Stimulated activated CD4-positive, alpha-beta T cell treated with anti-CD3 and anti-CD28 coated beads, TNF-alpha, amount 100 ng/mL, for 24 hours (primary cell): ENCODE data around the gene ZNF600.
"Not testable (repeated sequence)": the region's sequence is repeated elsewhere in the genome, so short reads cannot be mapped to it uniquely, and the experiment has no call there.

ENCODE experiments used
- DNase-seq, 3 experiments: peaks; one replicate each; pipeline ENCODE4 v3.0.0-alpha.2; 2020; ENCODE audit warnings: low read depth in 3 of 3

ZNF600 gene

DNA sequence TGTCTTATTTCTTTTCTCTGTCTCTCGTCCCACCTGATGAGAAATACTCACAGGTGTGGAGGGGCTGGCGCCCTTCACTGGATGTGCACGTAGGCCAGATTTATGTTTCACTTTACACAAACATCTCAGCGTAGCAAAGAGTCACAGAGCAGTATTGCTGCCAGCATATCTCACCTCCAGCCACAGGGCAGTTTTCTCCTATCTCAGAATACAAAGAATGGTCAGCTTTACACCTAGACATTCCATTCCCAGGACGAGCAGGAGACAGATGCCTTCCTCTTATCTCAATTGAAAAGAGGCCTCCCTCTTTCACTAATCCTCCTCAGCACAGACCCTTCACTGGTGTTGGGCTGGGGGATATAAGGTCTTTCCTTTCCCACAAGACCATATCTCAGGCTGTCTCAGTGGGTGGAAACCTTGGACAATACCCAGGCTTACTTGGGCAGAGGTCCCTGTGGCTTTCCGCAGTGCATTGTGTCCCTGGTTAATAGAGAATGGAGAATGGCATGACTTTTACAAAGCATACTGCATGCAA lies 44.6 kb downstream of the ZNF600 start:
- no peak for DNase-seq

DNA sequence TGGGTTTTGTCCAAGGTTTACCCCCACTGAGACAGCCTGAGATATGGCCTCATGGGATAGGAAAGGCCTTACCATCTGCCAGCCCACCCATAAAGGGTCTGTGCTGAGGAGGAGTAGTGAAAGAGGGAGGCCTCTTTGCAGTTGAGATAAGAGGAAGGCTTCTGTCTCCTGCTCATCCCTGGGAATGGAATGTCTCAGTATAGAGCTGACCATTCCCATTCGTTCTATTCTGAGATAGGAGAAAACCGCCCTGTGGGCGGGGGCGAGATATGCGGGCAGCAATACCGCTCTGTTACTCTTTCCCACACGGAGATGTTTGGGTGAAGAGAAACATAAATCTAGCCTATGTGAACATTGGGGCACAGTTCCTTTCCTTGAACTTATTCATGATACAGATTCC lies 45.2 kb downstream of the ZNF600 start:
- DNase-seq = not testable (repeated sequence)

DNA sequence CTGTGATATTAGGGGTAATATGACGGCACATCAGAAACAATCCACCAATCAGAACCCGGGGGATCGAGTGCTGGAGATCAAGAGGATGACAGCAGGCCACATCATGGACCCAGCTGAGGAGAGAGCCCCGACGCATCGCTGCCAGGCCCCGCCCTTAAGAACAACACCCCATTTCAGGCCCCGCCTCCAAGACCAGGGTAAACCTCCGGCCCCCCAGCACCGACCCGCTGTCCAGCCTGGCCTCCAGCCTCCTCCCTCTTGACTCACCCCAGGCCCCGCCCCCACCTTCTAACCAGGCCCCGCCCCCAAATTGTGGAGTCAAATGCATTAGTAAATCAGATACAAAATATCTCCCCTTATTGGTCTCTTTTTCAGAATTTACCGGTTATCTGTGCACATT lies 47.0 kb downstream of the ZNF600 start:
- DNase-seq = no peak

DNA sequence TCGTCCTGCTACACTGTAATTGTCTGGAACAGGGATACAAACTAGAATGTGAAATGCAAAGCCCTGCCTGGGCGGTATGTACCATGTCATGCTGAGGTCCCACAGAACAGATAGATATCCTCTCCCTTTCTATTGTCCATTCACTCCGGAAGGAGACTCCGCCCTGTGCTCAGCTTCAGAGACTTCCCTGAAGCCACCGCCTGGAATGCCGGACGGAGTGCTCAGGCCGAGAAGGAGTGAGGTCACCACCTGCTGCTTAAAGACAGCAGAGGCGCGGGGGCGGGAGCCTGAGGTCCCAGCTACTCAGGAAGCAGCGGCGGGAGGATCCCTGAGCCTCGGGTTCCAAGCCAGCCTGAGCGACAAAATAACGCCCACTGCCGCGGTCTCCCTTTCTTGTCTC lies 50.9 kb downstream of the ZNF600 start:
- DNase-seq = no peak

DNA sequence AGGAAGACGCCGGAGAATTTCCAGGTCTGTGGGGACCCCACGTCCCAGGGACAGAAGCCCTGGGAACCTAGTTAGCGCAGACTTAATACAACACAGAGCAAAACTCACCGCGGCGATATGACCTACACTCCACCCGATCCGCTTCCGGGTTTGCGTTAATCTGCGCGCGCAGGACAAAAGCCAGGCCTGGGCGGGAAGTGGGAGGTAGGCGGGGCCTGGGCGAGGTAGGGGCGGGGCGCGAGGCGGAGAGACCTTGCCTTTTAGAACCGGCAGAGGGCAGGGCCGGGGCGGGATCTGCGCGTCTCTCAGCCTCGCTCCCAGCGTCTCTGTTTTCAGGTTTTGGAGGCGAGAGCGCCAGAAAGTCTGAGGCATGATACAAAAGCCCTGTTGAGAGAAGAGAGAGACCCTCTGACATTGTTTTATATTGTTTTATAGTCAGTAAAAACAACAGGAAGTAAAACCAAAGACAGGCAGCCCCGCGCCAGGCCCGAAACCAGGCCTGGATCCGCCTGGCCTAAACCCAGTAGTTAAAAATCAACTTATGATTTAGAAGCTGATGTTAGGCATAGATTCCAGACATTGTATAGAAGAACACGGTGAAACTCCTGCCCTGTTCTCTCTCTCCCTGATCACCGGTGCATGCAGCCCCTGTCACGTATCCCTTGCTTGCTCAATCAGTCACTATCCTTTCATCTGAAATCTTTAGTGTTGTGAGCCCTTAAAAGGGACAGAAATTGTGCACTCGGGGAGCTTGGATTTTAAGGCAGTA lies 51.5 kb downstream of the ZNF600 start, which contains the start of gene ZNF611:
TSS of gene ZNF611 (minus strand) at position 152 of the 769 bp plus-strand sequence. CDS start 19,150 bp downstream, outside the sequence.
- DNase-seq = peak; percentile 98 to 100 (median 98)

DNA sequence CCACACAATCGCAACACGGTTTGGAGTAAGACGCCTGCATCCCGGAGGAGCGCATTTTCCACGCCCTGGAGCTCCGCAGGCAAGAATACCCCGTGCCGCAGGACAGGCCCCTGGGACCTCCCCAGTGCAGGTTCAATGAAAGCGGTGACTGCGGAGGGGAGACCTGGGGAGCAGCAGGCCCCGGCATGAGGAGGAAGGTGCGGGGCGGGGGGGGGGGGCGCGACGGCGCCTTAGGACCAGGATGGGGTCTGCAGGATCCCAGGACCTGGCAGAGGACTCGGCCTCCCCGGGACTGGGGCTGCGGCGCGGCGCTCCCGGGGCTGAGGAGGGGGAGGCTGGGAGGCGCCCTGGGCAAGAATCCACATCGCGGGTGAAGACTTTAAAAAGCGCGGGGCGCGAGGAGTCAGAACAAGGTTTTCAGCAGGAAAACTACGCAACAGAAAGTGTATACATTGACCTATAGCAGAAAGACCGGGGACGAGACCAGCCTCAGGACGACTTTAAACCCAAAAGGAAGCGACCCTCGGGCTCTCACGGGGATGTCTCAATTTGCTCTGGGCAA lies 52.2 kb downstream of the ZNF600 start:
- DNase-seq = peak in 2 of 3 experiments; percentile 7 to 11

DNA sequence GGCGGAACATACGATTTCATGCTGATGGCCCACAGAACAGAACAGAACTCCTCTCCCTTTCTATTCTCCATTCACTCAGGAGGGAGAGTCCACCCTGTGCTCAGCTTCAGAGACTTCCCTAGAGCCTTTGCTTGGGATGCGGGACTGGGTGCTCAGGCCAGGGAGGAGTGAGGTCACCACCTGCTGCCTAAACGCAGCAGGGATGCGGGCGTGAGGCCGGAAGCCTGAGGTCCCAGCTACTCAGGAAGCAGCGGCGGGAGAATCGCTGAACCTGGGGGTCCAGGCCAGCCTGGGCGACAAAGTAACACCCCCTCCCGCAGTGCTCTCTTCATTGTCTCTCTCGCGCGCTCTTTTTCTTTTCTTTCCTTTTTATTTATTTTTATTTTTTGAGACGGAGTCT lies 60.5 kb downstream of the ZNF600 start:
- not testable (repeated sequence) for DNase-seq

DNA sequence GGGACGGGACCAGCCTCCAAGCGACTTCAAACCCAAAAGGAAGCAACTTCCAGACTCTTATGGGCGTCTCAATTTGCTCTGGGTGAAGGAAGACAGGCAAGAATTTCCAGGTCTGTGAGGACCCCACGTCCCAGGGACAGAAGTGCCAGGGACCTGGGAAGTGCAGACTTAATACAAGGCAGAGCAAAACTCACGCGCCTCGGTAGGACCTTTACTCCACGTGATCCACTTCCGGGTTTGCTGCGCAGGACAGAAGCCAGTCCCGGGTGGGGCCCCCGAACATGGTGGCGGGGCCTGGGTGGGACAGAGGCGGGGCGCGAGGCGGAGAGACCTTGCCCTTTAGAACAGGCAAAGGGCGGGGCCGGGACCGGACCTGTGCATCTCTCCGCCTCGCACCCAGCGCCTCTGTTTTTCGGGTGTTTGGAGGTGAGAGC lies 61.0 kb downstream of the ZNF600 start:
- DNase-seq = no peak

DNA sequence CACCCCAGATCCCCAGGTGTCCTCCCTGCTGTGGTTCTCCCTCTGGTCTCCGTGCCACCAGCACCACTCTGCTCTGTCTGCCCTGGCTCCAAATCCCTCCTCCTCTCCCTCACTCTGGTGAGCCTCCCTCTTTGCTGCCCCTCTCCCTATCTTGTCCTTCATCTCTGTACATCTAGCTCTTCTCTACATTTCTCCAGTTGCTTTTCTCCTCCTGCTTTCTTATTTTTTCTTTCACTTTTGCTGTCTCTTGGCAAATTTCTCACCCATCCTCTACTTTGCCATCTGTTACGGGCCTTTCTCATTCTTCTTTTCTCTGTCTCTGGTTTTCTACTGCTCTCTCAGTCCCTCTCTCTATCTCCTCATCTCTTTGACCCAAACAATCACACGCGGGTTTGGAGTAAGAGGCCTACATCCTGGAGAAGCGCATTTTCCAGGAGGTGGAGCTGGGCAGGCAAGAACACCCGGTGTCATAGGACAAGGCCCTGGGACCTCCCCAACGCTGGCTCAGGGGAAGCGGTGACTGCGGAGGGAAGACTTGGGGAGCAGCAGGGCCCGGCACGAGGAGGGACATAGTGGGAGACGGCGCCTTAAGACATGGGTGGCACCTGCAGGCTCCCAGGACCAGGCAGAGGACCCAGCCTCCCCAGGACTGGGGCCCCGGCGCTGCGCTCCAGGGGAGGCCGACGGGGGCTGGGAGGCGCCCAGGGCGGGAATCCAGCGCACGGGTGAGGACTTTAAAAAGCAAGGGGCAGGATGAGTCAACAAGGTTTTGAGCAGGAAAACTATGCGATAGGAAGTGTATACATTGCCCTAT lies 61.7 kb downstream of the ZNF600 start:
- no peak for DNase-seq

DNA sequence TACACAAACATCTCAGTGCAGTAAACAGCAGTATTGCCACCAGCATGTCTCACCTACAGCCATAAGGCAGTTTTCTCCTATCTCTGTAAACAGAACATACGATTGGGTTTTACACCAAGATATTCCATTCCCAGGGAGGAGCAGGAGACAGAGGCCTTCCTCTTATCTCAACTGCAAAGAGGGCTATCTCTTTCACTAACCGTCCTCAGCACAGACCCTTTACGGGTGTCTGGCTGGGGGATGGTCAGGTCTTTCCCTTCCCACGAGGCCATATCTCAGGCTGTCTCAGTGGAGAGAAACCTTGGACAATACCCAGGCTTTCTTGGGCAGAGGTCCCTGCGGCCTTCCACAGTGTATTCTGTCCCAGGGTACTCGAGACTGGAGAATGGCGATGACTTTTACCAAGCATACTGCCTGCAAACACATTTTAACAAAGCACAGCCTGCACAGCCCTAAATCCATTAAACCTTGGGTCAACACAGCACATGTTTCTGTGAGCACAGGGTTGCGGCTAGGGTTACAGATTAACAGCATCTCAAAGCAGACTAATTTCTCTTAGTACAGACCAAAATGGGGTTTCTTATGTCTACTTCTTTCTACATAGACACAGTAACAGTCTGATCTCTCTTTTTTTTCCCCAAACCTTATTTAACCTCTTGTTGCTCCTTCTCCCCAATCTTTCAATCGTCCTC lies 62.5 kb downstream of the ZNF600 start:
- DNase-seq = not testable (repeated sequence)

DNA sequence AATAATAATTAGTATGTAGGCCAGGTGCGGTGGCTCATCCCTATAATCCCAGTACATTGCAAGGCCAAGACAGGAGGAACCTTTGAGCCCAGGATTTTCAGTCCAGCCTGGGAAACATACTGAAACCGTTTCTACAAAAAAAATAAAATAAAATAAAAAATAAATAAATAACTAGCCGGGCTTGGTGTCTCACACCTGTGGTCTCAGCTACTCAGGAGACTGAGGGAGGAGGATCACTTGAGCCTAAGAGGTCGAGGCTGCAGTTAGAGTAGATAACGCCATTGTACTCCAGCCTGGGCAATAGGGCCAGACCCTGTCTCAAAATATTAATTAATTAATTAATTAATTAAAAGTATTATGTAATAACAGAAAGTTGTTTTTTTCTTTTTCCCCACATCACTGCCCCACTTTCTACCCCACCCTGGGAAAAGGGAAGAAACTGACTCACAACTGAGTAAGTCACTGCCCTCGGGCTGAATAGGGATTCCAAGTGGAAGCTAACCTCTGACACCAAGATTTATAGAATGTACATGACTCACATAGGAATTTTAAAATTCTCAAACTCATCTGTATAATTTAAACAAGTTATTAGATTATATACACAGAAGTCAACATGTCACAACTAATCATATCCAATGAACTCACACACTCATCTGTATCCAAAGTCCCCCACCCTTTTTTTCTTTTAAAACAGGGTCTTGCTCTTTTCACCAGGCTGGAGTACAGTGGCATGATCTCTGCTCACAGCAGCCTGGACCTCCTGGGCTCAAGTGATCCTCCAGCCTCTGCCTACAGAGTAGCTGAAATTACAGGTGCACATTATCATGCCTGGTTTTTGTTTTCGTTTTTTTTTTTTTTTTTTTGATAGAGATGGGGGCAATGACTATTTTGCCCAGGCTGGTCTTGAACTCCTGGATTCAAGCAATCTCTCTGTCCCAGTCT lies 64.3 kb downstream of the ZNF600 start:
- DNase-seq = no peak

DNA sequence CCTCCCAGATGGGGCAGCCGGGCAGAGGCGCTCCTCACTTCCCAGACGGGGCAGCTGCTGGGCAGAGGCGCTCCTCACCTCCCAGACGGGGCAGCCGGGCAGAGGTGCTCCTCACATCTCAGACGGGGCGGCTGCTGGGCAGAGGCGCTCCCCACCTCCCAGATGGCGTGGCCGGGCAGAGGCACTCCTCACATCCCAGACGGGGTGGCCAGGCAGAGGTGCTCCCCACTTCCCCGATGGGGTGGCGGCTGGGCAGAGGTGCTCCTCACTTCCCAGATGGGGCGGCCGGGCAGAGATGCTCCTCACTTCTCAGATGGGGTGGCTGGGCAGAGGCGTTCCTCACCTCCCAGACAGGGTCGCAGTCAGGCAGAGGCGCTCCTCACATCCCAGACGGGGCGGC lies 66.0 kb downstream of the ZNF600 start:
- DNase-seq = not testable (repeated sequence)

DNA sequence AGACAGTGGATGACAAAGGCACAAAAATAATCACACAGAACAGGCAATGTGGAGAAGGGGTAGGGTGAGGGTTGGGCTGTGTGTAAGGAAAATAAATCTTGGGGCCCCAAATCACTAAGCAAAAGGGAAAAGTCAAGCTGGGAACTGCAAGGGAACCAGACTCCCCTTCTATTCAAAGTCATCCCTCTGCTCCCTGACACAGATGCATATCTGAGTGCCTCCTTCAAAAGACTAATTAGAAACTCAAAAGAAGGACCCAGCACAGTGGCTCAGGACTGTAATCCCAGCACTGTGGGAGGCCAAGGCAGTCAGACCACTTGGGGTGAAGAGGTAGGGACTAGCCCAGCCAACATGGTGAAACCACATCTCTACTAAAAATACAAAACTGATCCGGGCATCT lies 70.1 kb downstream of the ZNF600 start:
- no peak for DNase-seq

DNA sequence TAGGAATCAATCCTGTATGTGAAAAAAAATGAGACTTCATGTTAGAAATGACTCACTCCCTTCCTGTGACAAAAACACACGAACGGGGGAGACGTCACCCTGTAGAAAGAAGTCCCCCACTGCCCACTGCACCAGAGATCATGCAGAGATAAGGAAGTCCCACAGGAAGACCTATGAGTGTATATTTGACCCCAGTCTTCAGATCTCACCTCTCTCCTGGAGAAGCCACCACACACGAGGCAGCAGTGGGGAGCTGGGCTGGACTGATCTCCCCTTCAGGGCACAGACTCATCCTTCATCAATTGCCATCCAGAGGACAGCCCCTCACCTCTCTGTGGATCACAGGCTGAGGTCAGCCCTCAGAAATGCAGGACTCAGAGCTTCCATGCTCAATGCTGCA lies 70.7 kb downstream of the ZNF600 start:
- not testable (repeated sequence) for DNase-seq

DNA sequence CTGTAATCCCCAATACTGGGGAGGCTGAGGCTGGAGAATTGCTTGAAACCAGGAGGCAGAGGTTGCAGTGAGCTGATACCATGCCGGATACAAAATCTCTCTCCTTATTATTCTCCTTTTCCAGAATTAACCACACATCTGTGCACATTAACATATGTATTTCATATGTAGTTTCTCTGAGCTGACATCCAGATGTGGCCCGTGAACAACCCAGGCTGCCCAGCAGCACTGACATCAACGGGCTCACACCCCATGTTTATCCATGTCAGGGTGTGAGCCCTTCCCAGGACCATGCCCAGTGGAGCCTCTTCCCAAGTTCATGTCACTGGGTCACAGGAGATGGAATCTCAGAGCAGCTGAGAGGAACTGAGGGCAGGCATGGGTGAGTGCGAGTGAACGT lies 71.3 kb downstream of the ZNF600 start:
- not testable (repeated sequence) for DNase-seq
